NCI-H1092 (cell line): ENCODE data around the gene CBLL1.

Source experiments
- DNase-seq: peaks from one replicate; lab custom pipeline; 2025; lab: John Stamatoyannopoulos, UW

The CBLL1 gene

DNA sequence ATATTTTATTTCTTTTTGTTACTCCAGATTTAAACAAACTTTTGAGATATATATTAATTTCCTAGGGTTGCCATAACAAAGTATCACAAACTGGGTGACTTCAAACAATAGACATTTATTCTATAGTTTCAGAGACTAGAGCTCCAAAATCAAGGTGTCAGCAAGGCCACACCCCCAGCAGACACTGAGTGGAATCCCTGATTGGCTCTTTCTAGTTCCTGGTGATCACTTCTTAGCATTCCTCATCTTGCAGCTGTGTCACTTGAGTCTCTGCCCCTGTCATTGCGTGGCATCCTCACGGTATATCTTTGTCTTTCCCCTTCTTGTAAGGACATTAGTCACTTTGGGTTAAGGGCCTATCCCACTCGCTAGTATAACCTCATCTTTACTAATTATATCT, 66.7 kb downstream of the CBLL1 start:
- no peak for DNase-seq
